ENCODE measurements around the gene IL17B. TPM values are rescaled to one million over a fixed set of nuclear protein-coding genes. Genes with fewer than 3 reads are reported as not detected.
A peak's percentile ranks its signal among the peaks of the same experiment; 100 is the strongest.

Gene IL17B
- total RNA-seq, 2 donors from 2014 or later = not detected

- H3K4me3 Mint-ChIP-seq = no peak overlapping the region
- H3K27ac Mint-ChIP-seq = peak overlapping the region; percentile 24
- Histone ChIP-seq H3K27ac (ENCODE audit: low read depth, low read length) (peak overlapping the region; percentile 8), H3K9me3 (ENCODE audit: control insufficient read depth, low read length) (no peaks in the 10 kb centered on the region), H3K27me3 (ENCODE audit: control insufficient read depth, insufficient read depth, low read length, poor library complexity, severe bottlenecking) (no peaks in the 10 kb centered on the region), H3K4me3 (ENCODE audit: low read length) (no peak overlapping the region), H3K36me3 (ENCODE audit: control insufficient read depth, insufficient read depth, low read length) (no peaks in the 10 kb centered on the region), H3K9ac (ENCODE audit: extremely low read depth, low read length, poor library complexity, severe bottlenecking) (no peak overlapping the region), H3K4me1 (ENCODE audit: control insufficient read depth, insufficient read depth, low read length) (peaks cover 6% of the 10 kb centered on the region)
- no peak for TF ChIP-seq CTCF (conservative IDR thresholded peaks at IDR 0.05)
- no peaks in the 10 kb centered on the region for H3K27me3 Mint-ChIP-seq (ENCODE audit: insufficient read depth)
- H3K4me1 Mint-ChIP-seq = peaks cover 49% of the 10 kb centered on the region
- WGBS, 2 experiments (ENCODE audit: insufficient coverage in 1 of 2, insufficient read length in 1 of 2) = 79 to 93% methylated on average over 12 to 16 of the region's 16 CpGs
- H3K36me3 Mint-ChIP-seq (ENCODE audit: low read depth) = no peaks in the 10 kb centered on the region
- no peaks in the 10 kb centered on the region for H3K9me3 Mint-ChIP-seq
- peak; percentile 56 for DNase-seq
Measured at GRCh38 chr5:149405550-149406202, 26.6 kb upstream of the IL17B start.

GRCh38 chr5:149404746-149405549, 25.9 kb upstream of the IL17B start:
- Histone ChIP-seq H3K4me1 (ENCODE audit: control insufficient read depth, insufficient read depth, low read length) (peaks cover 5% of the 10 kb centered on the region), H3K27ac (ENCODE audit: low read depth, low read length) (no peak overlapping the region)
- H3K27ac Mint-ChIP-seq = peak overlapping the region; percentile 12

More at GRCh38 chr5:149404746-149405549, 25.9 kb upstream of the IL17B start:
- Mint-ChIP-seq H3K36me3 (ENCODE audit: low read depth) (no peaks in the 10 kb centered on the region), H3K27me3 (ENCODE audit: insufficient read depth) (no peaks in the 10 kb centered on the region), H3K4me1 (peaks cover 51% of the 10 kb centered on the region), H3K9me3 (no peaks in the 10 kb centered on the region), H3K4me3 (no peak overlapping the region)
- 81 to 85% methylated on average over 13 to 17 of the region's 17 CpGs for WGBS, 2 experiments (ENCODE audit: insufficient coverage in 1 of 2, insufficient read length in 1 of 2)
- no peak for TF ChIP-seq CTCF (conservative IDR thresholded peaks at IDR 0.05)
- H3K9ac ChIP-seq (ENCODE audit: extremely low read depth, low read length, poor library complexity, severe bottlenecking) = no peak overlapping the region
- peak; percentile 73 for DNase-seq
- no peaks in the 10 kb centered on the region for H3K9me3 ChIP-seq (ENCODE audit: control insufficient read depth, low read length)
- H3K36me3 ChIP-seq (ENCODE audit: control insufficient read depth, insufficient read depth, low read length) = no peaks in the 10 kb centered on the region
- H3K4me3 ChIP-seq (ENCODE audit: low read length) = no peak overlapping the region
- no peaks in the 10 kb centered on the region for H3K27me3 ChIP-seq (ENCODE audit: control insufficient read depth, insufficient read depth, low read length, poor library complexity, severe bottlenecking)

Measured in endodermal cell (in vitro differentiated cells).